ENCODE data around the gene SLC9B1.

DNA sequence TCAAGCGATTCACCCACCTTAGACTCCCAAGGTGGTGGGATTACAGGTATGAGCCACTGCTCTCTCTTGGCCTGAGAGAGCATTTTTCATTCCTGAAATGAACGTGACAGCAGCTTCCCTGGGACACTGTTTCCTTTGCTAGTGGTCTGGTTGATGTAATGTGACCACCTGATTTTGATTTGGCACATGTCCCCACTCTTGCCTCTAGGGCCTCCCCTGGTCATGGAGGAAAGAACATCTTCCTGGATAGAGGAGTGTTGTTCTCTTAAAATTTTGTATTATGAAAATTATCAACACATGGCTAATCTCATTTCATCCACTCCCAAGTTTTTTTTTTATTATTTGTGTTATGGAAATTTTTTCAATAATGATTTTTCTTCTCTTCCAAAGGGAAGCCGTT, 33.3 kb upstream of the SLC9B1 start:
- no peak for TF ChIP-seq CTCF (IDR thresholded peaks at IDR 0.05)
- no peak for TF ChIP-seq POLR2A (IDR thresholded peaks at IDR 0.05)

Data from testis (tissue), 2 donors.